GM21717 (cell line): ENCODE results near the gene WASHC3.
"Not testable (repeated sequence)": the region's sequence is repeated elsewhere in the genome, so short reads cannot be mapped to it uniquely, and the experiment has no call there.

Experiments
- ATAC-seq: cut with Tn5 transposase; IDR thresholded peaks from one replicate; pipeline ENCODE4 v1.9.1; 2021; ENCODE audit warnings: mild to moderate bottlenecking, moderate library complexity; ENCODE audit not compliant: unreplicated experiment

The WASHC3 gene, protein sequence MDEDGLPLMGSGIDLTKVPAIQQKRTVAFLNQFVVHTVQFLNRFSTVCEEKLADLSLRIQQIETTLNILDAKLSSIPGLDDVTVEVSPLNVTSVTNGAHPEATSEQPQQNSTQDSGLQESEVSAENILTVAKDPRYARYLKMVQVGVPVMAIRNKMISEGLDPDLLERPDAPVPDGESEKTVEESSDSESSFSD

DNA sequence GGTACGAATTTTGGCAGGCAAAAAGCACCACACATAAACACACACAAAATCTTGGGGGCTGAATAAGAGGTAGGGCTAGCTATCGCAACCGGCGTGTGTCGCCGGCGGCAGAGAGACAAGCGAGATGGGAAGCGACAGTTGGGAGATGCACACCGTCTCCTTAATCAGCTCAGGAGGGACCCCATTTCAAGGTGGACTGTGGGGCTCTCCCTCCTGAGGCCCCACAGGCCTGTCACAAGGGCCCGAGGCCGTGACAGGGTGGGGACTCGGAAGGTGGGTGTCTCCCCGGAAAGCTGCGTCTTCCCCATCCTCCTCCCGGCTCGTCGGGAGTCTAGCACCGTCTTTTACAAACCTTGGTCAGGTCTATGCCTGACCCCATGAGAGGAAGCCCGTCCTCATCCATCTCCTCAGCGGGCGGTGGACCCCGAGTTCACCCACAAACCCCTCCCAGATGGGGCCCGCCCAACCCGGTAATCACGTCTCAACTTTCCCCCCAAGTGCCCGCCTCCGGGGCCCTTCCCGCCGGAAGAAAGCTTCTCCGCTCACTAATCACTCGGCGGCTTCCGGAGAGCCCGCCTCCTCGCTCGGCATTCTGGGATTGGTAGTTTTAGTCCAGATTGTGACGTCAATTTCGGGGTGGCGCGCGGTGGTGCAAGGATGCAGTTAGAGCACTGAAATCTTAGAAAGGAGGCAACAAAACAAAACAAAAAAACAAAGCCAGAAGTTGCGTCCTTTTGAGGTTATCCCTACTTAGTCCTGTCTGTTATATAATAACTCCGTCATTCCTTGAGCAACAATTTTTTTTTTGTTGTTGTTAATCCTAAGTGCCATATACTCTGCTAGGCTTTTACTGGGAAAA, at the start of gene WASHC3:
TSS of gene WASHC3 (minus strand) at position 432 of the 859 bp plus-strand sequence. CDS start at position 403, 29 bp downstream.
- ATAC-seq: peak; percentile 95

DNA sequence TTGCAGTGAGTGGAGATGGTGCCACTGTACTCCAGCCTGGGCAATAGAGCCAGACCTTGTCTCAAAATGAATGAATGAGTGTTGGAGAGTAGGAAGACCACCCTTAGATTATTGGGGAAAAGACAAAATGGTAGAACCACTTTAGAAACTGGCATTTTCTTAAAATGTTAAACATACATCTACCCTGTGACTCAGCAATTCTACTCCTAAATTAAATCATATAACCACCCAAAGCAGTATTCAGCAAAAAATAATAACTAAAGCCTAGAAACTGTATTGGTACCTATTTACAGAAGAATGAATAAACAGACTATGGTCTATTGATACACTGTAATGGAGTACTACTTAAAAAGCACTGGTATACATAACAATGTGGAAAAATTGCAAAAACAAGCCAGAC, 49.0 kb upstream of the WASHC3 start:
- ATAC-seq: no peak

DNA sequence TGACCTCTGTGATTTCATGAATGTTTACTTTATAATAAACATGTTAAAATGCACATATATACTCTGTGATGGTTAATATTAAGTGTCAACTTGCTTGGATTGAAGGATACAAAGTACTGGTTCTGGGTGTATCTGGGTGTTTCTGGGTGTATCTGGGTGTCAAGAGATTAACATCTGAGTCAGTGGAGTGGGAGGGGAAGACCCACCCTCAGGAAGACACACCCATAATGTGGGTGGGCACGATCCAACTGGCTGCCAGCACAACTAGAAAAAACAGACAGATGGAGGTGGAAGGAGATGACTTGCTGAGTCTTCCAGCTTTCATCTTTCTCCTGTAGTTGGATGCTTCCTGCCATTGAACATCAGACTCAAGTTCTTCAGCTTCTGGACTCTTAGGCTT, 46.2 kb upstream of the WASHC3 start:
- ATAC-seq: no peak

DNA sequence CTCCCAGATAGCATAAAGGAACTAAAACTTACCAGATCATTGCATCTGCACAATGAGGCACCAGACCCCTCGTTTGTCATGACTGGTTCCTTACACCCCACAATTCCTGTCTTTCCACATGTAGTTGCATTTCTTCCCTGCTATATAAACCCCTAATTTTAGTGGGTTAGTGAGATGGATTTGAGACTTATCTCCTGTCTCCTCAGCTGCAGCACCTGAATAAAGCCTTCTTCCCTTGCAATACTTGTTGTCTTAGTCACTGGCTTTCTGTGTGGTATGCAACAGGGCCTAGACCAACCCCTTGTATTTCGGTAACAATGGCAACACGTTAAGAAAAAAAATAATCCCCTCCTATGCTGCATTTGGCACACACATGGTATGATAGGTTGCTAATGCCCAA, 45.1 kb upstream of the WASHC3 start:
- no peak for ATAC-seq

DNA sequence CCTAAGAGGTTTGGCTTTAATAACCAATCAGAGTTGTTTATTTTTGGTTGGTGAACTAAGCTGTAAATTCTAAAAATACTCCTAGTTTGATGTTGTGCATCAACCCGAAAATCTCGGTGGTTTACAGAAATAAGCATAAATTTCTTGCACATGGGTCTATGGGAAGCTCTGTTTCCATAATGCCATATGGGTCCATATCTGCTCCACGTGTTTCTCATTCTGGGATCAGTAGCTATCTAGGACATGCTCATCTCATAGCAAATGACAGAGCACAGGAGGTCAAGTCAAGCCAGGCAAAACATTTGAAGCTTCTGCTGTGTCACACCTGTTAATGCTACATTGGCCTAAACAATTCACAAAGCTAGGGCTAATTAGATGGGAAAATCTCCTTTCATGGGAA, 35.1 kb upstream of the WASHC3 start:
- no peak for ATAC-seq

DNA sequence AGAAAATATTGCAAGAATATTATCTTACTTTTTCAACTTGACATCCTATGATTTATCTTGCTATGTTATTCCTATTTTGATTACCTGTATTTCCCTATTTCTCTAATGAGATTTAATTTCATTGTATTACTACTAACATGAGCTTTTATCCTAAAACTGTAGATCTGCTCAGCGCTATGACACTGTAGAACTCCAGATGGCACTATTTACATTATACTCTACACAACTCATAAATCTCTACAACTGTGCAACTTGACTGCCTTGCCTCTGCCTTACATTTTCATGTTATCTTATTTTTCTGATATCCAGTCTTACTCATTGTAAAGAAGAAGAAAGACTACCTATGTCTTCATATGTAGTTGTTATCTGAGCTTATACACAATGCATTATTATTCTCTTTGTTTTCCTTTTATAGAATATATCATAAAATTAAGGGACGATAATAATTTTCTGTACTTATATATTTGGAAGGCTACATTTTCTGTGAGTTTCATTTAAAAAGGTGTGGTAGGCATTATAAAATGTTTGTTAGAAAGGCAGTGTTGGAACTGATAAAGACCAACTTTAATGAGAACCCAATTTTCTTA, 34.0 kb upstream of the WASHC3 start:
- peak; percentile 63 for ATAC-seq

DNA sequence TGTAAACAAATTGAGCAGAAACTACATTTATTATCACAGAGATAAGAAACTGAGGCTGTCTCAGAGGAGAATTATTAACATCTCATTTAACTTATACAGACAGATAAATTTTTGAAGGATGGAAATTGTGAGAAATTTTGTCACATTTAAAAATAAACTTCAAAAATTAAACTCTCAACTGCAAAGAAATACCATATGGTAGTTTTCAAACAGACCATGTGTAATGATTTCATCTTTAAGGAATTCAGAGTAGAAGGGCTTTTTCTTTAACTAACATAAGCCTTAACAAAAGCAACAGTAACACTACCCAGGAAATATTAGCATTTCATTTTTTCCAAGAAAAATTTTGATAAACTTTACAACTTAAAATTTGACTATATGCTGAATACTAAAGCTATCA, 31.5 kb upstream of the WASHC3 start:
- ATAC-seq: no peak

DNA sequence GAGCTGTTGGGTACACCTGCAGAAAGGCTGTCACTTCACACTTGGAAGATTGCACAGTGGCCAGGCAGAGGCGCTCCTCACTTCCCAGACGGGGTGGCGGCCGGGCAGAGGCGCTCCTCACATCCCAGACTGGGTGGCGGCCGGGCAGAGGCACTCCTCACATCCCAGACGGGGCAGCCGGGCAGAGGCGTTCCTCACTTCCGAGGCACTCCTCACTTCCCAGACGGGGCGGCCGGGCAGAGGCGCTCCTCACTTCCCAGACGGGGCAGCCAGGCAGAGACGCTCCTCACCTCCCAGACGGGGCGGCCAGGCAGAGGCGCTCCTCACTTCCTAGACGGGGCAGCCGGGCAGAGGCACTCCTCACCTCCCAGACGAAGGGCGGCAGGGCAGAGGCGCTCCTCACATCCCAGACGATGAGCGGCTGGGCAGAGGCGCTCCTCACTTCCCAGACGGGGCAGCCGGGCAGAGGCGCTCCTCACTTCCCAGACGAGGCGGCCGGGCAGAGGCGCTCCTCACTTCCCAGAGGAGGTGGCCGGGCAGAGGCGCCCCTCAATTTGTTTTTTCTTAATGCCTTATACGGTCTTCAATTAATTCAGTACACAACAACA, 27.5 kb upstream of the WASHC3 start:
- not testable (repeated sequence) for ATAC-seq

DNA sequence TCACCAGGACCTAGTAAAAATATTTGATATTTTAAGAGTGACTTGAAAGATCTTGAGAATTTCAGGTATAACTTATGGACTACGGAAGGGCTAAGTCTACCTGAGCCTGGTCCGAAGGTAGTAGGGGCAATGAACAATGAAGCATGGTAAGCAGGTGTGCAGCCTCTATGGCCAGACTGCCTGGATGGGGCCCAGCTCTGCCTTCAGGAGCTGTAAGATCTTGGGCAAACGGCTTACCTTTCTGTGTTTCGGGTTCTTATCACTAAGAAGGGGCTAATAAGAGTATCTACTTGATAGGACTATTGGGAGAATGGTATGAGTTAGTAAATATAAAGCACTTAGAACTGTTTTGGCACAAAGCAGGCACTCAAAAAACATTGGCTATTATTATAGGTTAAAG, 19.1 kb upstream of the WASHC3 start:
- no peak for ATAC-seq

DNA sequence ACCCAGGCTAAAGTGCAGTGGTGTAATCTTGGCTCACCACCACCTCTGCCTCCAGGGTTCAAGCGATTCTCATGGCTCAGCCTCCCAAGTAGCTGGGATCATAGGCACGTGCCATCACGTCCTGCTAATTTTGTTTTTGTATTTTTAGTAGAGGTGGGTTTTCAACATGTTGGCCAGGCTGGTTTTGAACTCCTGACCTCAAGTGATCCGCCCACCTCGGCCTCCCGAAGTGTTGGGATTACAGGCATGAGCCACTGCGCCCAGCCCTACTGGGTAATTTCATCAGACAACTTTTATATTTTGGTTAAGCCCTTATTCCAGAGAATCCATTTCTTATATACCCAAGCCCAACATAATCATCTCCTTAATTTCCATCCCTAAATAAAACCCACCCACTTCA, 10.3 kb upstream of the WASHC3 start:
- not testable (repeated sequence) for ATAC-seq

DNA sequence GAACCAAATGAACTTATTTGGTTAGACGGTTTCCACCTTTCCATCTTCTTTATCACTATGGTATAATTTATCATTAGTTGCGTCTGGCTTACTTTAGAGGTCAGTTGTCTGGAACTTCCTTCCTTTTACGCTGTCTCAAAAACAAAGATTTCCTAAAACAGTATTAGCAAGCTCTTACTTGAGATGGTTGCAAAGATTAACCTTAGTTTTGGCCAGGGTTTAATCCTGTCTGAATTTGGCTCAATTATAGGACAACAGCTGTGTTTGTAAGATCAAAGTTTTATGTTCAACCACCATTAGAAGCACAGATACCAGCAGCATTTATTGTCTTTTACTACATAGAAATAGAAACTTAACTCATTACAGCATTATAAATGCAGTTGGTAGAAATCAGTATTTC, 7.9 kb upstream of the WASHC3 start:
- no peak for ATAC-seq

DNA sequence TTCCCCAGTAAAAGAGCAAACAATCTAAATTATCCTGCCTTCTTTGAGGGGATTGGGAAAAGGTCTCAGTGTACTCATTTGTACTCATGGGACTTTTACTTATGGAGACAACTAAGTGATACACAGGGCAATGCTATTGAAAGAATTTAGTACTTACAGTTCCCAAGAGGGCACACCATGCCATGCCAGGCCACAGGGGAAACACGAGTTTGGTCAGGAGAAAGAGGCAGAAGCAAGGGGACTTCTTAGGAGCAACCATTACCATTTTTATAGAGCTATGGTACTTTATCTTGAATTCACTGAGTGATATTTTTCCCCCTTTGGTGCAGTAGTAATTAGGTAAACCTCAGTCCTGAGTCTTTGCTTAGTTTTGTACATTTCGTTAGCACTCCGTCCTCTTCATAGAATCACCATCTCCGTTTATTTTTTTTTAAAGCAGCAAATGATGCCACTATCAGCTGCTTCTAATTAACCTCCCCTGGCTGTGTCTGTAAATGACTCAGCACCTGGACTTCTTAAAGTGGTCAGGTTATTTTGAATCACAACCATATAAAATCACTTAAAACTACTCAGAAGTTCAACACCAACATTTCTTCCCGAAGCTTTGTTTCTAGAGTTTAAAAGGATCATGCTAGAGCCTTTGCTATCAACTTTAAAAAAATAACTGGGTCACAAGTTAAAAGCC, 5.9 kb upstream of the WASHC3 start:
- ATAC-seq: no peak

DNA sequence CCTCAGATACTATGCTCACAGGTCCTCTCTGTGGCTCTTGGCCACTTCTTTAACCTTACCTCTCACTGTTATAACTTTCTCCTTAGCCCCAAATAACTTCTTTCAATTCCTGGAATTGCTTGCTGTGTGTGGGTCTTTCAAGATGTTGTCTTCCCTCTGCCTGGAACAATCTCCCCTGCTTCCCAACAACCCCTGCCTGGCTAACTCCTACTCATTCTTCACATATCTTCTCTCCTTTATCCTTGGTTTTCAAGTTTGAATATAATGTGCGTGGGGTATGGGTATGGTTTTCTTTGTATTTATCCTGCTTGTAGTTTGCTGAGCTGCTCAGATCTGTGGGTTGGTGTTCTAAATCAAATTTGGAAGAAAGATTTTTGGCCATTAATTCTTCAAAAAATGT, 2.7 kb upstream of the WASHC3 start:
- ATAC-seq: no peak

DNA sequence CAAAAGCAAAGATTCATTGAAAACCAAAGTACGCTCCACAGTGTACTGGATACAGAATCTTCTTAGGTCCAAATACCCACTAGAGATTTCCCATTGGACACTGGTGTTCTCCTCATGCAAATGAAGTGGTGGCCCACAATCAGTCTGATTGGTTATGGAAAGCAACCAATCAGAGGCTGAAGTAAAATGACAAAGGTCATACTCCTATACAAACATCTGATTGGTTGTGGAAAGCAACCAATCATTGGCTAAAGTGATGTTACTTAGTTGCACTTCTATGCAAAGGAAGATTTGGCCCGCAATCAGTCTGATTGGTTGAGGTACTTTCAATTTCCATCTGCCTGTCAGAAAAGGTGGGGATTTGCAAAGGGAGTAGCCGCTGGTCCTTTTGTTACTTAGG, 1.3 kb upstream of the WASHC3 start:
- no peak for ATAC-seq

DNA sequence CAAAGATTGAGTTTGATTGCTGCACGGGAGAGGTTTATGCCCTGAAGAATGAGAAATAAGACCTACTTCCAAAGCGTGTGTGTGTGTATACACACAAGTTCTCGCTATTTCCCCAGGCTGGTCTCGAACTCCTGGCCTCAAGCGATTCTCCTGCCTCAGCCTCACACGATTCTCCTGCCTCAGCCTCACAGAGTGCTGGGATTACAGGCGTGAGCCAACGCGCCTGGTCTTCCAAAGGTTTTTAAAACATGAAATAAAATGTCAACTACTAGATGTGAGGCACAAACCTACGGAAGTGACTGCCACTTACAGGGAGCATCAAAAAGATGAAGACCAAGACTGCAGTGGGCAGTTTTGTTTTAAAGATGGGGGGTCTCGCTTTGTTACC, 622 bp upstream of the WASHC3 start:
- no peak for ATAC-seq

DNA sequence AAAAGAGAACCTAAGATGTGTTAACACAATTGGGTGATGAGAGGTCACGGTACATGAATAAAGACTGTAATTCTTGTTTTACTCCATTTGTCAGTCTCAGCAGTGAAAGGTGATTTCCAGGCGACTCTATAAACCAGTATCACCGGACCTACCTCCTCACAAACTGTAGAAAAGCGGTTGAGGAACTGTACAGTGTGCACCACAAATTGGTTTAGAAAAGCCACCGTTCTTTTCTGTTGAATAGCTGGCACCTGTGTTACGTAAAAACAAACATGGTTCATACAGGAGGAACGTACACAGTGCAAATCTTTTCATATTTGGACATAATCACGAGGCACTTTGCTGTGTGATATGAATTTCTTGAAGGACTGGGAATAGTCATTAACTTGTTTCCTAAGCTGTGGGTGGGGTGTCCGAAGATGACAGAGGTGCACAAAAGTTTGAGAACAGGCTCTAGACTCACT, 663 bp downstream of the WASHC3 start:
- peak; percentile 29 for ATAC-seq

DNA sequence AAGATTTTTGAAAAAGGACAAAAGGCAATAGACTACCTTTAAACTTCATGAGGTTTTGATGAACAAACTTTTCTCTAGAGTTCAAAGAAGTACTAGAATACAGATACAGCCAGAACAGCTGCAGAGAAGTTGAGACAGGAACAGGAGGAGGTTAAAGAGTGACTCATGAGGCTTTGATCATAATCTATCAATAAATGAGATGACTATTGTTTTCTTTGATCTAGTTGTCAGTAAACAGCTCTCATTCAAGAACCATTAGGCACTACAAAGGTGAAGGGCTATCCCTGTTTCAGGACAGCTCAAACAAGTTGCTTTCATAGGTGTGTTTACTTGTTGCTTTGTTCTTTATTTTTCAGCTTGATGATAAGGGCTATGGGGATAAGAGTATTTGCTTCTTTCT, 2.4 kb downstream of the WASHC3 start:
- ATAC-seq: no peak

DNA sequence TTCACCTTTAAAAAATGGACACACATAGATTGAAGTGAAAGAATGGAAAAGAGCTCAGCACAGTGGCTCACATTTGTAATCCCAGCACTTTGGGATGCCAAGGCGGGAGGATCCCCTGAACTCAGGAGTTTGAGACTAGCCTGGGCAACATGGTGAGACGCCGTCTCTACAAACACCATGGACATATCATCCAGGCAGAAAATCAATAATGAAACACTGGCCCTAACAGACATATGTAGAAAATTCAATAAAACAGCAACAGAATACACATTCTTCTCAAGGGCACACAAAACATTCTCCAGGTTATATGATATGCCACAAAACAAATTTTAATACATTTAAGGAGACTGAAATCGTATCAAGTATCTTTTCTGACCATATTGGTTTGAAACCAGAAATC, 7.4 kb downstream of the WASHC3 start:
- ATAC-seq: no peak

DNA sequence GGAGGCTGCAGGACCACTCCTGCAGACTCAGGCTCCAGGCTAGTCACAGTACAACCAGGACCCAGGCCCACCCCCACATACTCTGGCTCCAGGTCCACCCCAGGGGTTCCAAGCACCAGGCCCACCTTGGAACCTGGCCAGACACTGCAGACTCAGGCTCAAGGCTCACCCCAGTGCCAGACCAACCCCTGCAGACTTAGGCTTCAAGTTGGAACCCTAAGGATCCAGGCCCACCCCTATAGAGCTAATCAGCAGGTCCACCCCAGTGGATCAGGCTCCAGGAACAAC, 8.8 kb downstream of the WASHC3 start:
- ATAC-seq: no peak

DNA sequence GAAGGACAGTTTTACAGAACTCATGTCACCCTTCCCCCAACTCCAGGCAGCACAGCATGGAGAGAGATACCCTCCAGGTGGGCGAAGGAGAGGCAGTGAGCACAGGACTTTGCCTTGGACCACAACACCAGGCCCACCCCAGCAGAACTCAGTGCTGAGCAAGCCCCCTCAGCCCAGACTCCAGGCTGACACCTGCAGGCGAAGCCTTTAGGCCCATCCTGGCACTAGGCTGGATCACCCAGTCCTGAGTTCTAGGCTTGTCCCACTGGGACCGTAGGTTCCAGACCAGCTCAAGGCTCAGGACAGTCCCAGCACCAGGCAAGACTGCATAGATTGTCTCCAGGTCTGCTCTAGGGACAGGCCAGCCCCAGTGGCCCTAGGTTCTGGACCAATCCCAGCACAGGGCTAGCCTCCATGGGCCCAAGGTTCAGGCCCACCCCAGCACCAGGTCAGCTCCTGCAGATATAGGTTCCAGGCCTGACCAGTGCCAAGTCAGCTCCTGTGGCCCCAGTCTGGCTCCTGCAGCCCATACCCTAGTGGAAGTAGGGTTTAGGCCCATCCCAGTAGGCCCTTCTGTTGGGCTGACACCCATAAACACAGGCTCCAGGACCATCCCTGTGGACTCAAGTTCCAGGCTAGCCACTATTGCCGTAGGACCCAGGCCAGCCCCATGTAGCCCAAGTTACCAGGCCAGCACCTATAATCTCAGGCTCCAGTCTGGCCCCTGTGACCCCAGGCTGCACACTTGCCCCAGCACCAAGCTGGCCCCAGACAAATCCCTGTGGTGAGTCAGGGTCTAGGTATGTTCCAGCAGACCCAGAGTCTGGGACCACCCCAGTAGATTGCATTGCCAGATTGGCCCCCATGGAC, 9.4 kb downstream of the WASHC3 start:
- ATAC-seq: no peak
